H9 (cell line): ENCODE measurements around the gene SRRT. TPM values are rescaled to one million over a fixed set of nuclear protein-coding genes. Genes with fewer than 3 reads are reported as not detected.

ENCODE experiments used
- DNase-seq: peaks from one replicate; pipeline ENCODE4 v3.0.0-alpha.2; 2017
- H2AFZ ChIP-seq: one replicate; pipeline ENCODE4 v1.6.1; 2013; ENCODE audit warnings: mild to moderate bottlenecking, low read length, control low read depth, moderate library complexity
- H2AK5ac ChIP-seq: 2 replicates; pipeline ENCODE4 v1.6.1; 2013; ENCODE audit warnings: low read length, control low read depth, mixed read lengths; ENCODE audit not compliant: insufficient read length
- H2BK120ac ChIP-seq: one replicate; pipeline ENCODE4 v1.6.1; 2013; ENCODE audit warnings: low read depth, mild to moderate bottlenecking, low read length, control low read depth, inconsistent platforms; ENCODE audit not compliant: poor library complexity, severe bottlenecking
- H2BK12ac ChIP-seq: 2 replicates; pipeline ENCODE4 v1.6.1; 2013; ENCODE audit warnings: low read length, control low read depth, mixed read lengths, low read depth; ENCODE audit not compliant: insufficient read length
- H2BK15ac ChIP-seq: 2 replicates; pipeline ENCODE4 v1.6.1; 2013; ENCODE audit warnings: low read depth, low read length, control low read depth
- H2BK20ac ChIP-seq: one replicate; pipeline ENCODE4 v1.6.1; 2013; ENCODE audit warnings: low read depth, mild to moderate bottlenecking, low read length, control low read depth, inconsistent platforms; ENCODE audit not compliant: poor library complexity, severe bottlenecking
- H2BK5ac ChIP-seq: 2 replicates; pipeline ENCODE4 v1.6.1; 2013; ENCODE audit warnings: low read length, control low read depth, mixed read lengths; ENCODE audit not compliant: insufficient read length
- H3K14ac ChIP-seq: 2 replicates; pipeline ENCODE4 v1.6.1; 2013; ENCODE audit warnings: low read length, control low read depth; ENCODE audit not compliant: insufficient read depth
- H3K18ac ChIP-seq: 2 replicates; pipeline ENCODE4 v1.6.1; 2013; ENCODE audit warnings: low read depth, mild to moderate bottlenecking, mixed read lengths, low read length, control low read depth; ENCODE audit not compliant: insufficient read length
- H3K23ac ChIP-seq: 2 replicates; pipeline ENCODE4 v1.6.1; 2013; ENCODE audit warnings: low read length, control low read depth, mixed read lengths, low read depth; ENCODE audit not compliant: insufficient read length
- H3K23me2 ChIP-seq: 2 replicates; pipeline ENCODE4 v1.6.1; 2013; ENCODE audit warnings: low read depth, mild to moderate bottlenecking, mixed read lengths, low read length, control low read depth; ENCODE audit not compliant: insufficient read length, poor library complexity, severe bottlenecking
- H3K27ac ChIP-seq: 2 replicates; pipeline ENCODE4 v1.5.1; 2013; ENCODE audit warnings: low read length, control low read depth, mixed read lengths, low read depth; ENCODE audit not compliant: insufficient read length
- H3K27me3 ChIP-seq: 2 replicates; pipeline ENCODE4 v1.6.1; 2013; ENCODE audit warnings: low read length, control low read depth, inconsistent platforms; ENCODE audit not compliant: insufficient read depth
- H3K4ac ChIP-seq: 2 replicates; pipeline ENCODE4 v1.6.1; 2013; ENCODE audit warnings: low read depth, mild to moderate bottlenecking, control low read depth, inconsistent platforms, low read length, moderate library complexity
- H3K4me1 ChIP-seq: 2 replicates; pipeline ENCODE4 v1.6.1; 2013; ENCODE audit warnings: low read length, control low read depth, inconsistent platforms; ENCODE audit not compliant: insufficient read depth
- H3K4me2 ChIP-seq: 2 replicates; pipeline ENCODE4 v1.6.1; 2013; ENCODE audit warnings: low read length, control low read depth, mixed read lengths; ENCODE audit not compliant: insufficient read length, insufficient read depth
- H3K56ac ChIP-seq: 2 replicates; pipeline ENCODE4 v1.6.1; 2013; ENCODE audit warnings: low read depth, mild to moderate bottlenecking, mixed read lengths, low read length, control low read depth; ENCODE audit not compliant: insufficient read length
- H3K79me1 ChIP-seq: 2 replicates; pipeline ENCODE4 v1.6.1; 2013; ENCODE audit warnings: low read depth, mild to moderate bottlenecking, moderate library complexity, low read length, control low read depth, inconsistent platforms; ENCODE audit not compliant: insufficient read depth, poor library complexity, severe bottlenecking
- H3K79me2 ChIP-seq: 2 replicates; pipeline ENCODE4 v1.6.1; 2013; ENCODE audit warnings: low read length, control low read depth, inconsistent platforms; ENCODE audit not compliant: insufficient read depth
- H3K9ac ChIP-seq: 2 replicates; pipeline ENCODE4 v1.6.1; 2013; ENCODE audit warnings: low read length, control low read depth, mixed read lengths; ENCODE audit not compliant: insufficient read length; ENCODE audit errors: extremely low read depth
- H3K9me3 ChIP-seq: one replicate; pipeline ENCODE4 v1.6.1; 2013; ENCODE audit warnings: low read depth, low read length, inconsistent platforms; ENCODE audit not compliant: control insufficient read depth
- H3T11ph ChIP-seq: one replicate; pipeline ENCODE4 v1.6.1; 2013; ENCODE audit warnings: mild to moderate bottlenecking, low read length, control low read depth, inconsistent platforms
- H4K20me1 ChIP-seq: one replicate; pipeline ENCODE4 v1.6.1; 2013; ENCODE audit not compliant: control insufficient read depth, insufficient read length, insufficient read depth
- H4K5ac ChIP-seq: 2 replicates; pipeline ENCODE4 v1.6.1; 2013; ENCODE audit warnings: low read depth, mild to moderate bottlenecking, mixed read lengths, low read length, control low read depth; ENCODE audit not compliant: insufficient read length
- H4K8ac ChIP-seq: replicated peaks from 2 replicates; pipeline ENCODE4 v1.6.1; 2013; ENCODE audit warnings: low read length, control low read depth, mixed read lengths, low read depth; ENCODE audit not compliant: insufficient read length
- H4K91ac ChIP-seq: 2 replicates; pipeline ENCODE4 v1.6.1; 2013; ENCODE audit warnings: low read depth, mild to moderate bottlenecking, moderate library complexity, mixed read lengths, low read length, control low read depth; ENCODE audit not compliant: insufficient read length
- H3K27ac Mint-ChIP-seq, 3 experiments: 2 replicates in 2 of 3; 3 replicates in 1 of 3; pipeline ENCODE4 v1.8.0; 2020 to 2021; ENCODE audit warnings: mixed read lengths in 3 of 3, mild to moderate bottlenecking in 1 of 3, moderate library complexity in 1 of 3
- H3K27me3 Mint-ChIP-seq: 2 replicates; pipeline ENCODE4 v1.8.0; 2021; ENCODE audit warnings: low read depth, mild to moderate bottlenecking, moderate library complexity, mixed read lengths
- H3K36me3 Mint-ChIP-seq, 3 experiments: 2 replicates in 2 of 3; 3 replicates in 1 of 3; pipeline ENCODE4 v1.8.0; 2020 to 2021; ENCODE audit warnings: low read depth in 3 of 3, mixed read lengths in 3 of 3; ENCODE audit not compliant: insufficient read depth in 1 of 3
- H3K4me1 Mint-ChIP-seq, 2 experiments: 2 replicates each; pipeline ENCODE4 v1.8.0; 2020; ENCODE audit warnings: mixed read lengths in 2 of 2
- H3K4me3 Mint-ChIP-seq, 2 experiments: 2 replicates in 1 of 2; 3 replicates in 1 of 2; pipeline ENCODE4 v1.8.0; 2020 to 2021; ENCODE audit warnings: mild to moderate bottlenecking in 2 of 2, mixed read lengths in 2 of 2, moderate library complexity in 1 of 2
- H3K9me3 Mint-ChIP-seq, 2 experiments: 2 replicates in 1 of 2; 3 replicates in 1 of 2; pipeline ENCODE4 v1.8.0; 2020; ENCODE audit warnings: mild to moderate bottlenecking in 2 of 2, mixed read lengths in 2 of 2, moderate library complexity in 1 of 2
- CTCF ChIP-seq: fragments of 200-600 bp; sonication (generic); conservative IDR thresholded peaks from 3 replicates; pipeline ENCODE4 v1.8.0; 2021; ENCODE audit warnings: antibody characterized with exemption, mild to moderate bottlenecking
- WGBS: extraction: QIAGEN DNeasy Blood & Tissue Kit; methylation state at CpG from one replicate; pipeline ENCODE4 v1.1.7; 2013; ENCODE audit warnings: missing lambda C conversion rate, low lambda C conversion rate, mixed read lengths; ENCODE audit not compliant: insufficient read length; ENCODE audit errors: extremely low coverage; 5-methylcytosine and 5-hydroxymethylcytosine counted together
- total RNA-seq: library from RNA; stranded (reverse); gene quantifications from 2 replicates; pipeline ENCODE4 v1.2.1, GENCODE V29; 2021

Gene SRRT
- total RNA-seq, 1 experiment from 2014 or later = 373 TPM

- Mint-ChIP-seq H3K9me3 (peaks cover 0 to 2% of the 10 kb centered on the region in 2 experiments; a peak in 2 of 5 replicates), H3K36me3 (peaks cover 30 to 51% (median 51%) of the 10 kb centered on the region in 3 experiments; a peak in 6 of 7 replicates), H3K27ac (peak overlapping the region; percentile 81 to 98 (median 89); a peak in 6 of 7 replicates), H3K4me3 (peak overlapping the region; percentile 90 to 100), H3K4me1 (peaks cover 22 to 36% of the 10 kb centered on the region in 2 experiments), H3K27me3 (no peaks in the 10 kb centered on the region; the same call in none of the 2 replicates)
- Histone ChIP-seq H3K14ac (no peak overlapping the region), H2BK15ac (no peak overlapping the region), H3K23me2 (peaks cover 16% of the 10 kb centered on the region), H3K4me1 (peaks cover 7% of the 10 kb centered on the region; the same call in 1 of the 2 replicates), H3K79me1 (peaks cover 21% of the 10 kb centered on the region), H2BK12ac (no peak overlapping the region), H3K9me3 (no peaks in the 10 kb centered on the region), H4K20me1 (no peaks in the 10 kb centered on the region), H2BK20ac (no peak overlapping the region), H3K56ac (no peak overlapping the region), H3K23ac (no peak overlapping the region), H3K4ac (no peak overlapping the region), H3T11ph (no peak overlapping the region), H3K9ac (peak overlapping the region; percentile 85), H2AFZ (no peak overlapping the region), H2BK120ac (no peak overlapping the region), H3K27ac (no peak overlapping the region), H2BK5ac (no peak overlapping the region), H3K4me2 (peak overlapping the region; percentile 97), H3K18ac (no peak overlapping the region), H3K79me2 (peaks cover 15% of the 10 kb centered on the region), H4K5ac (no peak overlapping the region), H4K8ac (no peak overlapping the region), H3K27me3 (no peaks in the 10 kb centered on the region), H2AK5ac (no peak overlapping the region), H4K91ac (no peak overlapping the region)
- no CpG with 5 or more reads among the region's 17 CpGs for WGBS
- peak; percentile 30; the same call in 1 of the 3 replicates for TF ChIP-seq CTCF
- DNase-seq = no peak
Measured at GRCh38 chr7:100825751-100826513, 49.0 kb upstream of the SRRT start.
